T47D (cell line): ENCODE measurements around the gene PANX3.
A peak's percentile ranks its signal among the peaks of the same experiment; 100 is the strongest.

ENCODE experiments used
- DNase-seq, 2 experiments: peaks; one replicate each; pipeline versions ENCODE4 v3.0.0 to v3.0.0-alpha.2; 2011 to 2012; ENCODE audit warnings: low read depth in 1 of 2, low spot score in 1 of 2
- JUND ChIP-seq: IDR thresholded peaks from 2 replicates; pipeline ENCODE4 v1.6.1; 2012; ENCODE audit warnings: low read depth
- in situ Hi-C: cut with HindIII; loops from 2 replicates; pipeline ENCODE4 v1.10.0; 2016; ENCODE audit warnings: low sequenced_read_pairs, low pct_unique_long_range_greater_than_20kb

PANX3 gene

GRCh38 chr11:124644426-124645280, 33.4 kb downstream of the PANX3 start:
- DNase-seq, result peak; percentile 58 to 87
- no peak for TF ChIP-seq JUND
- in situ Hi-C loops, result no loop called here

GRCh38 chr11:124646148-124646547, 34.9 kb downstream of the PANX3 start:
- in situ Hi-C loops, result no loop called here
- no peak for TF ChIP-seq JUND
- DNase-seq, result no peak

GRCh38 chr11:124648610-124649009, 37.4 kb downstream of the PANX3 start:
- TF ChIP-seq JUND, result no peak
- in situ Hi-C loops, result no loop called here
- no peak for DNase-seq

- DNase-seq, result peak in 1 of 2 experiments; percentile 81
- no peak for TF ChIP-seq JUND
- in situ Hi-C loops, result no loop called here
These were observed 45.8 kb downstream of the PANX3 start for GRCh38 chr11:124656774-124657630.

- no peak for TF ChIP-seq JUND
- DNase-seq, result no peak
- in situ Hi-C loops, result no loop called here
These were observed 46.7 kb downstream of the PANX3 start for GRCh38 chr11:124657904-124658303.

- TF ChIP-seq JUND, result no peak
- in situ Hi-C loops, result no loop called here
- no peak for DNase-seq
These were observed 47.3 kb downstream of the PANX3 start for GRCh38 chr11:124658501-124658900.

- in situ Hi-C loops, result no loop called here
- no peak for TF ChIP-seq JUND
- no peak for DNase-seq
These were observed 47.8 kb downstream of the PANX3 start for GRCh38 chr11:124658986-124659385.

GRCh38 chr11:124661553-124661952, 50.3 kb downstream of the PANX3 start:
- no peak for DNase-seq
- no peak for TF ChIP-seq JUND
- in situ Hi-C loops, result loop anchor here (10.0 kb wide), 1 partner anchor 173 kb away; no protein-coding TSS in a partner anchor

- no peak for TF ChIP-seq JUND
- in situ Hi-C loops, result loop anchor here (10.0 kb wide), 1 partner anchor 173 kb away; no protein-coding TSS in a partner anchor
- DNase-seq, result no peak
These were observed 50.9 kb downstream of the PANX3 start for GRCh38 chr11:124662106-124662505.

- in situ Hi-C loops, result loop anchor here (10.0 kb wide), 1 partner anchor 171 kb away; no protein-coding TSS in a partner anchor
- no peak for TF ChIP-seq JUND
- no peak for DNase-seq
These were observed 52.6 kb downstream of the PANX3 start for GRCh38 chr11:124663861-124664260.

GRCh38 chr11:124667601-124668000, 56.4 kb downstream of the PANX3 start:
- no peak for DNase-seq
- in situ Hi-C loops, result loop anchor here (10.0 kb wide), 1 partner anchor 167 kb away; no protein-coding TSS in a partner anchor
- TF ChIP-seq JUND, result no peak

GRCh38 chr11:124669193-124669592, 58.0 kb downstream of the PANX3 start:
- peak; percentile 81 to 87 for DNase-seq
- no peak for TF ChIP-seq JUND
- in situ Hi-C loops, result loop anchor here (10.0 kb wide), 1 partner anchor 166 kb away; no protein-coding TSS in a partner anchor
